ENCODE measurements around the gene TICAM2.

Gene TICAM2

DNA sequence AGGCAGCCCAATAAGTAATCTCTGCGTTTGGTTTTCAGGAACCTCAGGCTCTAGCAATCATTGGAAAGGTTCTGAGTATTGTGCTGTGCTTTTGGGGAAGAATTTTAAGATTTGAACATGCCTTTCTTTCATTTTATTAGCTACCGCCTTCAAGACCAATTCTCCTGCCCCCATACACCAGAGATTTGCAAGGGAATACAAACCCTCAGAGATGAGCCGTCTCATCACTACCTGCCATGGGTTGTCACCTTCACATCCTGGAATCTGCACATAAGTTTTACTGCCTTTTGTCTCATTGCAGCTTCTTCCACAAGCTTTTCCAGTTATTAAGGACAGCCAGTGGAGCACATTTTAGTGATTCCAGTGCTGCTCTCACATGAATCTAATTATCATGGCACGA lies 35.2 kb upstream of the TICAM2 start:
- ChIA-PET CTCF (interaction anchor here (1.1 kb wide), 1 partner anchor 193 kb away, joined by 3 read pairs; no protein-coding TSS in a partner anchor), POLR2A (no interaction called here)
- H3K36me3 ChIP-seq (ENCODE audit: control insufficient read depth in 2 of 2, insufficient read depth in 1 of 2, low read length in 2 of 2): no peaks in the 10 kb centered on the region
- TF ChIP-seq ZNF121 (tag by site-specific recombination; IDR thresholded peaks at IDR 0.05): no peak
- no peak for TF ChIP-seq ZNF629 (tag by site-specific recombination; IDR thresholded peaks at IDR 0.05)
- no peak for TF ChIP-seq ZNF184 (tag by site-specific recombination; IDR thresholded peaks at IDR 0.05)
- TF ChIP-seq SP2 (tag by site-specific recombination; IDR thresholded peaks at IDR 0.05): no peak
- no peak for TF ChIP-seq HIC1 (tag by site-specific recombination; IDR thresholded peaks at IDR 0.05)
- TF ChIP-seq ZBTB8A (tag by site-specific recombination; IDR thresholded peaks at IDR 0.05): no peak
- no peak for TF ChIP-seq ZNF561 (tag by site-specific recombination; IDR thresholded peaks at IDR 0.05; ENCODE audit: borderline replicate concordance)
- no peak for TF ChIP-seq ZFP3 (tag by site-specific recombination; IDR thresholded peaks at IDR 0.05; ENCODE audit: low read depth)
- TF ChIP-seq, protein P1, sequence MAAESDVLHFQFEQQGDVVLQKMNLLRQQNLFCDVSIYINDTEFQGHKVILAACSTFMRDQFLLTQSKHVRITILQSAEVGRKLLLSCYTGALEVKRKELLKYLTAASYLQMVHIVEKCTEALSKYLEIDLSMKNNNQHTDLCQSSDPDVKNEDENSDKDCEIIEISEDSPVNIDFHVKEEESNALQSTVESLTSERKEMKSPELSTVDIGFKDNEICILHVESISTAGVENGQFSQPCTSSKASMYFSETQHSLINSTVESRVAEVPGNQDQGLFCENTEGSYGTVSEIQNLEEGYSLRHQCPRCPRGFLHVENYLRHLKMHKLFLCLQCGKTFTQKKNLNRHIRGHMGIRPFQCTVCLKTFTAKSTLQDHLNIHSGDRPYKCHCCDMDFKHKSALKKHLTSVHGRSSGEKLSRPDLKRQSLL (tag by site-specific recombination; IDR thresholded peaks at IDR 0.05): no peak
- no peak for TF ChIP-seq TRIM28 (IDR thresholded peaks at IDR 0.05; ENCODE audit: borderline replicate concordance, low read length)
- no peak for TF ChIP-seq ZSCAN30 (tag by site-specific recombination; IDR thresholded peaks at IDR 0.05)
- TF ChIP-seq ZBTB48 (tag by site-specific recombination; IDR thresholded peaks at IDR 0.05): no peak
- no peak for TF ChIP-seq ZNF521 (tag by site-specific recombination; IDR thresholded peaks at IDR 0.05)
- TF ChIP-seq ZNF549 (tag by site-specific recombination; IDR thresholded peaks at IDR 0.05): no peak
- no peak overlapping the region for H3K27ac ChIP-seq (ENCODE audit: extremely low read depth, low read depth, low read length)
- H3K4me1 ChIP-seq (ENCODE audit: control insufficient read depth, insufficient read depth, low read length): no peaks in the 10 kb centered on the region
- no peak overlapping the region for H3K4me3 ChIP-seq (ENCODE audit: low read depth, low read length)
- H3K9me3 ChIP-seq (ENCODE audit: control insufficient read depth, insufficient read depth, low read depth, low read length): no peaks in the 10 kb centered on the region

GRCh38 chr5:115636008-115636407 lies 33.7 kb upstream of the TICAM2 start:
- Histone ChIP-seq H3K27ac (ENCODE audit: extremely low read depth, low read depth, low read length) (no peak overlapping the region), H3K4me3 (ENCODE audit: low read depth, low read length) (no peak overlapping the region), H3K4me1 (ENCODE audit: control insufficient read depth, insufficient read depth, low read length) (no peaks in the 10 kb centered on the region), H3K36me3 (ENCODE audit: control insufficient read depth in 2 of 2, insufficient read depth in 1 of 2, low read length in 2 of 2) (no peaks in the 10 kb centered on the region), H3K9me3 (ENCODE audit: control insufficient read depth, insufficient read depth, low read depth, low read length) (no peaks in the 10 kb centered on the region)
- peak; percentile 56 for TF ChIP-seq ZBTB20 (tag by site-specific recombination; IDR thresholded peaks at IDR 0.05)
- TF ChIP-seq ZNF677 (tag by site-specific recombination; IDR thresholded peaks at IDR 0.05): no peak
- ChIA-PET CTCF (interaction anchor here (0.7 to 3.0 kb wide), 10 partner anchors 28 to 433 kb away, joined by 3 to 21 read pairs (median 5); no protein-coding TSS in a partner anchor), POLR2A (no interaction called here)

DNA sequence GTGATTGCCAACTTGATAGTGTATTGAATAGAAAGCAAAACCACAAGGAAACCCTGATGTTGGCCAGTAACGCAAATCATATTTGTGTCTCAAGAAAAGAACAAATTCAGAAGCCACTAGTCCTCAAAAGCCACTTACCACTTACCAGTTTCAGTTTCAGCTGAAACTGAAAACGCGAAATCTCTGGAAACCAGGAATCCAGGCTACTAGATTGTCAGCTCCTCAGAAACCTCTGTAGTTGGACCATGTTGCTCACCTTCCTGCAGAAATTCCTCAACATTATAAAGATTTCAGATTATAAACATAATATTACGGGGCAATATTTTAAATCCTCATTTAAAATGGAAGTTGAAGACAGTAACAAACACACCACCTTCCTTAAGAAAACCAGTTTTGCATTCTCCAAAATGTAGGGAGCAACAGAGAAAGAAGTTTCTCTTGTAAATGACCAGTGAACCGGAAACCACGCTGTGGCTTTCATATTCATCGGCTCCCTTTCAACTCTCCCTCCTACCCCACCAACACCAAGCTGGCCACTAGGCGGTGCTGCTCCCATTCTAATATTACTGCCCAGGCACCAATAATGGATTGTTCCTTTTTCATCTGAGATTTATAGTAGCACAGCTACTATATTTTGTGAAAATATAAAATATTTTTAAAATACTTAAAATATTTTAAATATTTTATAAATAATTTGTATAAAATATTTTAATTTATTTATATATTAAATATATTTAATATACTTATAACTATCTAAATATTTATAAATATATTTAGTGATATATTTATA lies 32.3 kb upstream of the TICAM2 start:
- H3K9me3 ChIP-seq (ENCODE audit: control insufficient read depth, insufficient read depth, low read depth, low read length): no peaks in the 10 kb centered on the region
- CTCF ChIA-PET: interaction anchor here (0.5 to 3.0 kb wide), 28 partner anchors 9 to 471 kb away, joined by 3 to 21 read pairs (median 3); partner anchors contain the start of gene TMED7
- no peak overlapping the region for H3K4me3 ChIP-seq (ENCODE audit: low read depth, low read length)
- no peaks in the 10 kb centered on the region for H3K4me1 ChIP-seq (ENCODE audit: control insufficient read depth, insufficient read depth, low read length)
- no peaks in the 10 kb centered on the region for H3K36me3 ChIP-seq (ENCODE audit: control insufficient read depth in 2 of 2, insufficient read depth in 1 of 2, low read length in 2 of 2)
- POLR2A ChIA-PET: interaction anchor here (1.0 kb wide), 1 partner anchor 182 kb away, joined by 3 read pairs; the partner anchor contains the start of gene CDO1
- no peak overlapping the region for H3K27ac ChIP-seq (ENCODE audit: extremely low read depth, low read depth, low read length)
- peak; percentile 93 for TF ChIP-seq PRDM1 (tag by site-specific recombination; IDR thresholded peaks at IDR 0.05)
- no peak for TF ChIP-seq BCL11B (tag by site-specific recombination; IDR thresholded peaks at IDR 0.05; ENCODE audit: low read depth)
- TF ChIP-seq ZNF654 (tag by site-specific recombination; IDR thresholded peaks at IDR 0.05; ENCODE audit: low read depth): peak; percentile 93
- no peak for TF ChIP-seq HOXA7 (CRISPR knock-in tag; IDR thresholded peaks at IDR 0.05; ENCODE audit: borderline replicate concordance)
- 0 out of 2 replicates have a peak, but pooled peaks have one; percentile 27 for TF ChIP-seq ZNF561 (tag by site-specific recombination; IDR thresholded peaks at IDR 0.05; ENCODE audit: borderline replicate concordance)
- no peak for TF ChIP-seq ZNF174 (tag by site-specific recombination; IDR thresholded peaks at IDR 0.05)
- TF ChIP-seq ZFP37 (tag by site-specific recombination; IDR thresholded peaks at IDR 0.05): peak; percentile 61; the same call in 1 of the 2 replicates
- TF ChIP-seq, protein P2, sequence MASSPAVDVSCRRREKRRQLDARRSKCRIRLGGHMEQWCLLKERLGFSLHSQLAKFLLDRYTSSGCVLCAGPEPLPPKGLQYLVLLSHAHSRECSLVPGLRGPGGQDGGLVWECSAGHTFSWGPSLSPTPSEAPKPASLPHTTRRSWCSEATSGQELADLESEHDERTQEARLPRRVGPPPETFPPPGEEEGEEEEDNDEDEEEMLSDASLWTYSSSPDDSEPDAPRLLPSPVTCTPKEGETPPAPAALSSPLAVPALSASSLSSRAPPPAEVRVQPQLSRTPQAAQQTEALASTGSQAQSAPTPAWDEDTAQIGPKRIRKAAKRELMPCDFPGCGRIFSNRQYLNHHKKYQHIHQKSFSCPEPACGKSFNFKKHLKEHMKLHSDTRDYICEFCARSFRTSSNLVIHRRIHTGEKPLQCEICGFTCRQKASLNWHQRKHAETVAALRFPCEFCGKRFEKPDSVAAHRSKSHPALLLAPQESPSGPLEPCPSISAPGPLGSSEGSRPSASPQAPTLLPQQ (tag by site-specific recombination; IDR thresholded peaks at IDR 0.05): peak; percentile 23; the same call in 1 of the 2 replicates
- TF ChIP-seq OSR2 (tag by site-specific recombination; IDR thresholded peaks at IDR 0.05): no peak
- peak; percentile 58; the same call in 1 of the 2 replicates for TF ChIP-seq ZSCAN30 (tag by site-specific recombination; IDR thresholded peaks at IDR 0.05)
- TF ChIP-seq PRDM6 (tag by site-specific recombination; IDR thresholded peaks at IDR 0.05): peak; percentile 50

Measured in HEK293 (cell line).